ENCODE results near the gene CCDC93.

The CCDC93 gene

DNA sequence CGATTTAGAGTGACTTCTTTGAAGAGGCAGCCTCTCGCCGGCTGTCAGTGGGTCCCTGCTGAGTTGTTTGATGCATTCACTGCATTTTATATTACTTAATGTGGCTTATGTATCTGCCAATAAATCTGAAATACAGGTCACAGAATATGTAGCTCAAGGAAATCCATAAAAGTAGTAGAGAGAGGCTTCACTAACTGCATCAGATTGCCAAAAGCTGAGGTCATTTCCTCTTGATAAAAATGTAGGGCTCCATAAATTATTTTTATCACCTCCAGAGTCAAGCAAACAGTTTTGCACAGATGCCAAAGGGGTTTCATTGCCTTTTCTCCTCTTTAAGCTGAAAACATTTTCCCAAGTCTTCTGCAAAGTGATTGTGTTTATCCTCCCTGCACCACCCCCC lies 36.5 kb upstream of the CCDC93 start:
- H3K9me3 Mint-ChIP-seq (ENCODE audit: low read depth) = no peaks in the 10 kb centered on the region
- H3K27ac Mint-ChIP-seq = no peak overlapping the region
- H3K4me1 Mint-ChIP-seq (ENCODE audit: low read depth) = no peaks in the 10 kb centered on the region
- peaks cover 3% of the 10 kb centered on the region for H3K36me3 Mint-ChIP-seq
- H3K27me3 Mint-ChIP-seq = peaks cover 40% of the 10 kb centered on the region
- no peak overlapping the region for H3K4me3 Mint-ChIP-seq

DNA sequence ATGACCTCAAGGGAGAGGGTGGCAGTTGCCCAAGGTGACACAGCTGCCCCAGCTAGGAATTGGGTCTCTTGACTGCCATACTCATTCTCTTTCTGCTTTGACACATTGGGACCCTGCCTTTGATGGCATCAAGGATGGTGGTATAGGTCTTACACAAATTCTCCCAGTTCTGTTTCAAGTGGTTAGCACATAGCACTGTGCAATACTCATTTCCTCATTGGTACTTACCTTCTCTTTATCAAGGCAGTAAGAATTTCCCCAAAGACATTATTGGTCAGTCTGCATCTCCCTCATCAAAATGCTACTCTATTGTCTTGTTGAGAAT lies 35.9 kb upstream of the CCDC93 start:
- H3K27ac Mint-ChIP-seq = no peak overlapping the region
- H3K27me3 Mint-ChIP-seq = peaks cover 34% of the 10 kb centered on the region
- peaks cover 3% of the 10 kb centered on the region for H3K36me3 Mint-ChIP-seq
- no peaks in the 10 kb centered on the region for H3K4me1 Mint-ChIP-seq (ENCODE audit: low read depth)
- H3K4me3 Mint-ChIP-seq = no peak overlapping the region
- H3K9me3 Mint-ChIP-seq (ENCODE audit: low read depth) = no peaks in the 10 kb centered on the region

DNA sequence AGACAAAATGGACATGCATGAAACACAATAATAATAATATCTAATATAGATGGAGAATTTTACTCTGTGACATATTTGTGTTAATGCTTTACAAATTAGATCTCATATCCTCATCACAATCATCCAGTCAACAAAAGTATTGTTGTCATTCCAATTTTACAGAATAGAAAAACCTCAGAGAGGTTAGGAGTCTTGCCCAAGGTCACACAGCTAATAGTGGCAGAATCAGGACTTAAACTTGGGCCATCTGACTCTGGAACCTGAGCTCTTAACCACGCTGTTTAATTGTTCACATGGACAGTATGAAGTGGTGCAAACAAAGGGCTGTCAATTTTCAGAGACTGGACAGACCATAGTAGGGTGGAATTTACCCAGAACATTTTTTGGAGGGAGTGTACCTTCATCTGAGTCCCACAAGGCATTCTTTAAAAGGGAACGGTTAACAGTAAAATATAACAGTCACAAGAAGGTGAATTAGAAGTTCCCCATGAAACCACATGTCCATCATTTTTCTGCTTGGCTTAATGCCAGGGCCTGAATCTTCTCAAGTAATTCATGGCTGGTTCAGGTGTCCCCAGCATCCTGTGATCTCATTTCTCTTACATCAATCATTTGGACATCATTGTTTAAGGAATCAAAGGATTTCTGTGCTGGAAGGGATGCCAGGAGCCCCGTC lies 35.4 kb upstream of the CCDC93 start:
- no peak overlapping the region for H3K27ac Mint-ChIP-seq
- H3K36me3 Mint-ChIP-seq = peaks cover 3% of the 10 kb centered on the region
- H3K9me3 Mint-ChIP-seq (ENCODE audit: low read depth) = no peaks in the 10 kb centered on the region
- peaks cover 37% of the 10 kb centered on the region for H3K27me3 Mint-ChIP-seq
- H3K4me3 Mint-ChIP-seq = no peak overlapping the region
- H3K4me1 Mint-ChIP-seq (ENCODE audit: low read depth) = no peaks in the 10 kb centered on the region

DNA sequence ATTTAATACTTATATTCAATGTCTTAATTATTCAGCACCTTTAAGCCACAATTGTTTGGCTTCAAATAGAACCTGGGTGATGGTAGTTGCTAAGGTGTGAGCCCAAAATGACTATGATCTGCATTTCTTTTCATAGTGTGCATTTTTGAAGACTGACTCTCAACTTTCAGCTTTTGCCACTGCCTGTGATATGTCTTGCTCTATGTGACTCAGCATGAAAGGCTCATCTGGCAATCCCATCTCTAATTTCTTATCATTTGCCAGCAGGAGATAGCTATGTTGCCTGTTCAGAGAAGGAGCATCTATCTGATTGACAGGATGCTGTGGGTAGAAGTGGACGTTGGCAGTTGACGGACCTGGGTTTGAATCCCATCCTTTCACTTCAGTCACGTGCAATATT lies 34.5 kb upstream of the CCDC93 start:
- peaks cover 3% of the 10 kb centered on the region for H3K36me3 Mint-ChIP-seq
- no peaks in the 10 kb centered on the region for H3K4me1 Mint-ChIP-seq (ENCODE audit: low read depth)
- no peak overlapping the region for H3K4me3 Mint-ChIP-seq
- H3K27ac Mint-ChIP-seq = no peak overlapping the region
- peaks cover 40% of the 10 kb centered on the region for H3K27me3 Mint-ChIP-seq
- no peaks in the 10 kb centered on the region for H3K9me3 Mint-ChIP-seq (ENCODE audit: low read depth)

DNA sequence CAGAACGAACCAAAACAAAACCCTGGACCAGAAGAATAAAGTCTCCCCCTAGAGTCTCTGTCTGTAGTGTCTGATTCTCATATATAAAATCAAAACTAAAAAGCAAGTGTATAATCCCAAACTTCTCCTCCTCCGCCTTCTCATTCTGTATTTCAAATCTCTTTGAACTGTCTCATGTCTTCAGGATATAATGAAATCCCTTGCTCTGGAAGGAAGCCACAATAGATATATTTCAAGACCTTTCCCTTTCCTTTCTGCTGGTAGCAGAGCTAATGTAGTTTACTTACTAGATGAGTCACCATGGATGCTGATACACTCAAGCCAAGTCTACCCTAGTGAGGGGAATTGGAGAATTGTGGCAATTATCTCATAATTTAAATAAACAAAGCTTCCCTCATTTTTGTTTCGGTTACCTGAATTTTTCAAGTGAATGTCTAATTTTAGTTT lies 33.5 kb upstream of the CCDC93 start:
- no peaks in the 10 kb centered on the region for H3K4me1 Mint-ChIP-seq (ENCODE audit: low read depth)
- peaks cover 43% of the 10 kb centered on the region for H3K27me3 Mint-ChIP-seq
- no peak overlapping the region for H3K27ac Mint-ChIP-seq
- H3K4me3 Mint-ChIP-seq = no peak overlapping the region
- no peaks in the 10 kb centered on the region for H3K9me3 Mint-ChIP-seq (ENCODE audit: low read depth)
- peaks cover 3% of the 10 kb centered on the region for H3K36me3 Mint-ChIP-seq

DNA sequence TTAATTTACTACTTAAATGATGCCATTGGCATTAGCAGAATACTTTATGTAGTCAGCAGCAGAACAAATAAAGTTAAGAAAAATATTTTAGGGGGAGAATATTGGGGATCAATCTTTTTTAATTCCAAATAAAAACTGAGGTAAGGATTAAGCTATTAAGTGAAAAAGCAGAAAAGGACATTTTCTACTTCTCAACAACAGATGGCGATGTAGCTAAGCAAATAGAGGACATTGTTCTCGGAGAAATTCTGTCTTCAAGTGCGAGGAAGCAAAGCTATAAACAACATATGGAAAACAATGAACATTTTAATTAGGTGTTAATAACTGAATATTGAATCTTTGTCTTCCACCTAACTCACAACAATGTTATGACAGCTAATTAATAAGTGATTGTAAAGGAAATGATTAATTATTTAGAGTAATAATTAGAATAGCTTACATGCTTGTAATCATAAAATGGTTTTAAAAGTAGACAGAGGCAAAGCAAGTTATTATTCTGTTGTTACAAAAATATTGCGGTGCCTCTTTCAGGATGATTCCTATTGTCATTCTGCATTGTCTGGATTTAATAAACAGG lies 32.9 kb upstream of the CCDC93 start:
- H3K4me3 Mint-ChIP-seq = no peak overlapping the region
- H3K27ac Mint-ChIP-seq = no peak overlapping the region
- no peaks in the 10 kb centered on the region for H3K4me1 Mint-ChIP-seq (ENCODE audit: low read depth)
- no peaks in the 10 kb centered on the region for H3K9me3 Mint-ChIP-seq (ENCODE audit: low read depth)
- peaks cover 44% of the 10 kb centered on the region for H3K27me3 Mint-ChIP-seq
- H3K36me3 Mint-ChIP-seq = peaks cover under 1% of the 10 kb centered on the region

DNA sequence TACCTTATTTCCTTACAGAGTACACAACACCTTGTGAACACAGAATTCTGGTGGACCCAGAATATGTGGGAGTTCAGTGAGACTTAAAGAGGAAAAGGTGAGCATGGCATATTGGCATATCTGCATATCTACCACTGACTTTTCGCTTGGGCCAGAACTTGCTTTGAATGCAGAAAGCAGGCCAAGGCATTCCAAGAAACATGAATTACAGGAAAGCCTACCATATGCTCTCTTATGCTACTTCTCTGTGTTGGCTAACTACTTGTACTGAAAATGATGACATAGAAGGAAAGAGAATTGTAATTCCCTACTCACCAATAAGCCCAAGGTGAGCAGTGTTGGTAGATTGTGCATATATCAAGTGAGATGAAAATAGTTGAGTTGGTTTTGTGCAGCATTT lies 31.4 kb upstream of the CCDC93 start:
- H3K4me3 Mint-ChIP-seq = no peak overlapping the region
- H3K9me3 Mint-ChIP-seq (ENCODE audit: low read depth) = no peaks in the 10 kb centered on the region
- no peak overlapping the region for H3K27ac Mint-ChIP-seq
- H3K4me1 Mint-ChIP-seq (ENCODE audit: low read depth) = no peaks in the 10 kb centered on the region
- H3K36me3 Mint-ChIP-seq = no peaks in the 10 kb centered on the region
- peaks cover 43% of the 10 kb centered on the region for H3K27me3 Mint-ChIP-seq

DNA sequence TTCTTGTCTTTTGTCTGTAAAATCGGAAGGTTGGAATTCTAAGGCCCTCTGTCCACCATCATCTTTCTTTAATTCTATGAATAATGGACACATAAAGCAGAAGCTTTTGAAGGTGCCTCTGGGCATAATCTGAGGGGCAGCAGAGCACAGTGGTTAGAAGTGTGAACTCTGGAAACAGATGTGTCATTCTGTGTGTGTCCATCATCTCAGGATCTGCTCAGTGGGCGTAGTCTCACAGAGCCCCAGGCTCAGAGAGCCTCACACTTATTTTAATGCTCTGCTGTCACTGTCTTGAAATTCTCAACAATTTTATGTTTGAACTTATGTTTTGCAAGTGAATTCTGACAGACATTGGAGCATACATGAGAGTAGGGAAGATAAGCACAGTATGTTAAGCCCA lies 31.0 kb upstream of the CCDC93 start:
- Mint-ChIP-seq H3K4me3 (no peak overlapping the region), H3K27ac (no peak overlapping the region), H3K27me3 (peaks cover 41% of the 10 kb centered on the region), H3K4me1 (ENCODE audit: low read depth) (no peaks in the 10 kb centered on the region), H3K36me3 (no peaks in the 10 kb centered on the region), H3K9me3 (ENCODE audit: low read depth) (no peaks in the 10 kb centered on the region)

DNA sequence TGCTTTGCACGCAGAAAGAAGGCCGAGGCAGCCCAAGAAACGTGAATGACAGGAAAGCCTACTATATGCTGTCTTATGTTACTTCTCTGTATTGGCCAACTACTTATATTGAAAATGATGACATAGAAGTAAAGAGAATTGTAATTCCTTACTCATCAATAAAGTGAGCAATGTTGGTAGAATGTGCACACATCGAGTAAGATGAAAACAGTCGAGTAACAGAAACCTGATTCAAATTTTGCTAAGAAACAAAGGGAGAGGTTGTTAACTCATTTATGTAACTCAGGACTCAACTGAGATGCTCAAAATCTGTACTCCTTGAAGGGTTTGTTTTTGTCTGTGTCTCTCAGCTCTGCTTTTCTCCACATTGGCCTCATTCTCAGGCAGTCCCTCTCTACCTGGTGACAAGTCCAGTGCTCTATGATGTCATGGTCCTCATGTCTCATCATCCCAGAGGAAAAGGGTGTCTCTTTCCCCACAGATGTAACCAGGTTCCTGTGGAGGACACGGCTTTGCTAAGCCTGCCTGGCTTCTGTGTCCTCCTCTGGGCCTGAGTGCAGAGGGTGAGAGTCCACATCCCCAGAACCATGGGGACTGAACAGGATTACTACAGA lies 30.3 kb upstream of the CCDC93 start:
- Mint-ChIP-seq H3K4me1 (ENCODE audit: low read depth) (no peaks in the 10 kb centered on the region), H3K27me3 (peaks cover 40% of the 10 kb centered on the region), H3K27ac (no peak overlapping the region), H3K36me3 (no peaks in the 10 kb centered on the region), H3K9me3 (ENCODE audit: low read depth) (no peaks in the 10 kb centered on the region), H3K4me3 (no peak overlapping the region)

DNA sequence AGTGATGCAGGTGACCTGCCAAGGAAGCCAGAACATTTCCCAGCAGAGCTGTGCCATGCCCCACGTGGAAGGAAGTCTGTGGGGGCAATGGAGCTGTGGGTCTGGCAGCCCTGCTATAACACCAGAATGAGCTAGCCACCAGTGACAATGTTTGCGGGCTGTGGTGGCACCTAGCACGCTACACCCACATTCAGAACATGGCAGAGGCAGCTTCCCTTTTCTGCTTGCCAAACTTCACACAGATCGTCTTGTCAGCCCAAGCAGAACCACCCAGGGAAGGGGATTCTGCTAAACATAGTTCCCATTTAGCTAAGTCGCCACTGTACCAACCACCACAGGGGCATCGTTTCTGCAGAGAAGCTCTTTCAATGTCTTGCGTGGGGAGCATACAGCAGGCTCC lies 27.0 kb upstream of the CCDC93 start:
- H3K9me3 Mint-ChIP-seq (ENCODE audit: low read depth) = peaks cover 5% of the 10 kb centered on the region
- peaks cover 3% of the 10 kb centered on the region for H3K36me3 Mint-ChIP-seq
- H3K4me3 Mint-ChIP-seq = no peak overlapping the region
- peaks cover 38% of the 10 kb centered on the region for H3K27me3 Mint-ChIP-seq
- H3K4me1 Mint-ChIP-seq (ENCODE audit: low read depth) = no peaks in the 10 kb centered on the region
- H3K27ac Mint-ChIP-seq = no peak overlapping the region

DNA sequence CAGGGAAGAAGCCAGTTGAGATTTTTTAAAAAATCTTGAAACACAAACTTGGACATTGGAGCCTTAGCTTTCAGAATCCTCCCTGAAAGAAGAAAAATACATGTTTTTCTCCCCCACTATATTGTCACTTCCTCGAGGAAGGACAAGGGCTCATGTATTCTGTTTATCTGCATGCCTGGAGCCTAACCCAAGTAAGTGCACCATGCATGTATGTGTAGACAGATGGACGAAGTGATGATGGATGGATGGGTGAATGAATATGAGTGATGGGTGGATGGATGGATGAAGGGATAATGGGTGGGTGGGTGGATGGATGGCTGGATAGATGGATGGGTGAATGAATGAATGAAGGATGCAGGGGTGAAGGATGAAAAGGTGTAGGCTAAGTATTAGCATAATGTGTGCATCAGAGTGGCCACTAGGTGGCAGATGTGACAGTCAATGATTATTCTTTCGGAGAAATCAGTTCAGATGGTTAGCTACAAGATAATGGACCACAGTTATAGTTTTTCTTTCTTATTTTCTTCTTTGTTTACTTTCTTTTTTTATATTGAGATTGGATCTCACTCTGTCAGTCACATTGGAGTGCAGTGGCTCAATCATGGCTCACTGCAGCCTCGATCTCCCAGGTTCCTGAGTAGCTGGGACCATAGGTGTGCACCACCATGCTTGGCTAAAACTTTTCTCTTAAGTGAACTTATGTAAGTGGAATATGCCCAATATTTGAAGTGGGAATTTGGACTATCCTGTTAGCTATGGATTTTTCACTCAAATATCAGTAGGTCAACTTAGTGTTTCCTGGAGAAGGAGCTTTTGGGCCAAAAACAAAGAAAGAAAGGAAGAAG lies 18.5 kb upstream of the CCDC93 start:
- peaks cover 7% of the 10 kb centered on the region for H3K9me3 Mint-ChIP-seq (ENCODE audit: low read depth)
- no peak overlapping the region for H3K27ac Mint-ChIP-seq
- H3K4me3 Mint-ChIP-seq = no peak overlapping the region
- H3K4me1 Mint-ChIP-seq (ENCODE audit: low read depth) = no peaks in the 10 kb centered on the region
- peaks cover 23% of the 10 kb centered on the region for H3K27me3 Mint-ChIP-seq
- H3K36me3 Mint-ChIP-seq = peaks cover 3% of the 10 kb centered on the region

DNA sequence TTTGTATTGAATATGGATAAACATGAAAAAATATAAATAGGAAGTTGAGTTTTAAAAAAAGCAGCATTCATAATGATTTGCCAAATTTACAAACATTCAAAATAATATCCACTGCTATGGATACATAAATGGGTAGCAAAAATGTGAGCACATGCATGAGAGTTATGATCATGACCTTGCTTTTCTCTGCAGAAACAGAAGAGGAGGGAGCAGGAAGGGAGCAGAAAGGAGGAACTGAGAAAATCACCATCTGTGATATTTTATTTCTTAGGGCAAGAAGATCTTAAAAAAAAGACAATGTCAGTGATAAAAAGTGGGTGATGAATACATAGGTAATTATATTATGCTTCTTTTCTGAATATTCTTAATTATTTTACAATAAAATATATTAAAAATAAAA lies 17.7 kb upstream of the CCDC93 start:
- H3K27ac Mint-ChIP-seq = no peak overlapping the region
- no peaks in the 10 kb centered on the region for H3K4me1 Mint-ChIP-seq (ENCODE audit: low read depth)
- peaks cover 6% of the 10 kb centered on the region for H3K9me3 Mint-ChIP-seq (ENCODE audit: low read depth)
- peaks cover 2% of the 10 kb centered on the region for H3K36me3 Mint-ChIP-seq
- peaks cover 22% of the 10 kb centered on the region for H3K27me3 Mint-ChIP-seq
- H3K4me3 Mint-ChIP-seq = no peak overlapping the region

DNA sequence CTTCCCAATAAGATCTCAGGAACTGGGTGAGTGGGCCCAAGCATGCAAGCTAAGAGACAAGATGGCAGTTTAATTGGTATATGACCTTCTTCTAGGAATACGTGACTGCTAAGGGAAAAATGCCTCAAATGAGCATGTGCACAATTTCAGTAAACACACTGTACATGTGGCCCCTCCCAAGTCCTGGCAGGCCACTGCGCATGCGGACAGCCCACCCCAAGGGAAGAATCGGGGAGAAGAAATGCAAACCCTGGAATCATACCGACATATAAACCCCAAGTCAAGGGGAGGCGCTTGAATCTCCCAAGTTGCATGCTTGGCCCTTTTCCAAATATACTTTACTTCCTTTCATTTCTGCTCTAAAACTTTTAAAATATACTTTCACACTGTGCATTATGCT lies 15.2 kb upstream of the CCDC93 start:
- peaks cover 14% of the 10 kb centered on the region for H3K27me3 Mint-ChIP-seq
- no peaks in the 10 kb centered on the region for H3K9me3 Mint-ChIP-seq (ENCODE audit: low read depth)
- no peaks in the 10 kb centered on the region for H3K4me1 Mint-ChIP-seq (ENCODE audit: low read depth)
- no peak overlapping the region for H3K27ac Mint-ChIP-seq
- H3K4me3 Mint-ChIP-seq = no peak overlapping the region
- no peaks in the 10 kb centered on the region for H3K36me3 Mint-ChIP-seq

DNA sequence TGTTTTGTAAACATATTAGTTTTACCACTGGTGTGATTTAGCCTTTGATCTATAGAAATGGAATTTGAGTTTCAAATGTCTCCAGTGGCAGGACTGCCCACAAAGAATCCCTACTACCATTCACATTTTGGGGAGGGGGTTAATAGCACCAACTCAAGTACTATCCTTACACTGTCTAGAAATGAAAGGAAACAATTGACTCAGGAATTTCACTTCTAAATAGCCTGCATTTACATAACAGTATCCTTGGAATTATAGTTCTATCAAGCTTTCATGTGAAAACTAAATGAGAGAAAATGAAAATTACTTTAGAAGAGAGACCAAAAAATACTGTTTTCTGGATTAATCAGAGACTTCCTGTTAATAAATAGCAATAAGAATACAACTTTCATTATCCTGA lies 7.5 kb upstream of the CCDC93 start:
- H3K4me3 Mint-ChIP-seq = no peak overlapping the region
- H3K27ac Mint-ChIP-seq = no peak overlapping the region
- no peaks in the 10 kb centered on the region for H3K36me3 Mint-ChIP-seq
- peaks cover 5% of the 10 kb centered on the region for H3K27me3 Mint-ChIP-seq
- H3K9me3 Mint-ChIP-seq (ENCODE audit: low read depth) = no peaks in the 10 kb centered on the region
- peaks cover 1% of the 10 kb centered on the region for H3K4me1 Mint-ChIP-seq (ENCODE audit: low read depth)

DNA sequence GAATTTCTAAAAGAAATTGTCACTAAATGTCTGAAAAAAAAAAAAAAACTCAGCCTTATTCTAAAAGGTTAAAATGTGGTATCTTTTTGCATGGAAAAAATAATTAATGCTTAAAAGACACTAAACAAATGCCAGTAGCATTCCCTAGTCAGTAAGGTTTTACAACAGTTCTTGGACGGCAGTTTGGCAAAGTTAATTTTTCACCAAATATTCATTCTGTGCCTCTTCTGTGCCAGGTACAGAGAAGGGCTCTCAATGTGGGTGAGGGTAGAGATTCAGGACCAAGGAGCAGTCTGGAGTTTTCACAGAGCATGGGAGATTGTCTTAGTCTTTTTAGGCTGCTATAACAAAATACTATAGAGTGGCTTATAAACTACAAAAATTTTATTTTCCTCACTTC lies 6.0 kb upstream of the CCDC93 start:
- Mint-ChIP-seq H3K4me1 (ENCODE audit: low read depth) (peaks cover 4% of the 10 kb centered on the region), H3K36me3 (no peaks in the 10 kb centered on the region), H3K4me3 (no peak overlapping the region), H3K27me3 (peaks cover 3% of the 10 kb centered on the region), H3K9me3 (ENCODE audit: low read depth) (no peaks in the 10 kb centered on the region), H3K27ac (no peak overlapping the region)

Measured in activated naive CD8-positive, alpha-beta T cell (primary cell).